Renal cortical epithelial cell (primary cell): Measurements from ENCODE around the gene ZFYVE21. TPM values are rescaled to one million over a fixed set of nuclear protein-coding genes. Genes with fewer than 3 reads are reported as not detected.

ENCODE experiments used
- DNase-seq: peaks from one replicate; pipeline ENCODE4 v3.0.0-alpha.2; 2011; ENCODE audit warnings: low read depth
- total RNA-seq: library from RNA; depleted of rRNA; stranded (reverse); fragments of >200 nt; gene quantifications from 2 replicates; pipeline ENCODE4 v1.2.3, GENCODE V29; 2014

Gene ZFYVE21
- total RNA-seq, 1 donor from 2014 or later = 88.0 TPM

GRCh38 chr14:103705504-103706284 lies 9.9 kb upstream of the ZFYVE21 start:
- DNase-seq = no peak

DNA sequence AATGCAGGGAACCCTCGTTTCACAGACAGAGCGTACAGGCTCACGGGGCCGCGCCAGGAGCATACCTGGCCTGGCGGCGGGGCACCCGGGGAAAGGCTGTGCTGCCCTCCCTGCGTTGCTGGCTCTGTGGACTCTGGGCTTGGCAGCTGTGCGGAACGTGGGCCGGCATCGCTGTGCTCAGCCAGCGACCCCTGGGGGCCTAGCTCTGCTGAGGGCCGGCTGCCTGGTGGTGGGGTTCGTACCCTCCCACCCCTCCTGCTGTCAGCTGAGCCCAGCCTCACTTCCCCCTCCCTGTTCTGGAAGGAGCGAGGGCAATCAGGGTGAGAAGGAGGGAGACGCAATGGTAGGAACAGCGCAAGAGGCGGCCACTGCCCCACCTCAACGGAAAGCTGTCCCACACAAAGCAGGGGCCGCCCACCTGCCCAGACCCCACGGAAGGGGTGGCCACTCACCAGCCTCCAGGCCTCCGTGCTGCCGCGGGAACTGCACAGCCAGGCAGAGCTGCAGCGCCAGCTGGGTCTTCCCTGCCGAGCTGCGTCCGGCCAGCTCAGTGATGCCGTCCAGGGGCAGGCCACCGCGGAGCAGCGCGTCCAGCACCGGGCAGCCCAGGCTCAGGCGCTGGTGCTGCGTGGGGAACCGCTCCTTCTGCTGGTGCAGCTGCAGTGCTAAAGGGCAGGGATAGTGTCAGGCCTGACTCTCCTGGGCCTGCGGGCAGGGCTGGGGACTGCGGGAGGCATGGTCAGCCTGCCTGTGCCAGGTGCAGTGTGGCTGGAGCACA lies 8.9 kb upstream of the ZFYVE21 start:
- DNase-seq = no peak

DNA sequence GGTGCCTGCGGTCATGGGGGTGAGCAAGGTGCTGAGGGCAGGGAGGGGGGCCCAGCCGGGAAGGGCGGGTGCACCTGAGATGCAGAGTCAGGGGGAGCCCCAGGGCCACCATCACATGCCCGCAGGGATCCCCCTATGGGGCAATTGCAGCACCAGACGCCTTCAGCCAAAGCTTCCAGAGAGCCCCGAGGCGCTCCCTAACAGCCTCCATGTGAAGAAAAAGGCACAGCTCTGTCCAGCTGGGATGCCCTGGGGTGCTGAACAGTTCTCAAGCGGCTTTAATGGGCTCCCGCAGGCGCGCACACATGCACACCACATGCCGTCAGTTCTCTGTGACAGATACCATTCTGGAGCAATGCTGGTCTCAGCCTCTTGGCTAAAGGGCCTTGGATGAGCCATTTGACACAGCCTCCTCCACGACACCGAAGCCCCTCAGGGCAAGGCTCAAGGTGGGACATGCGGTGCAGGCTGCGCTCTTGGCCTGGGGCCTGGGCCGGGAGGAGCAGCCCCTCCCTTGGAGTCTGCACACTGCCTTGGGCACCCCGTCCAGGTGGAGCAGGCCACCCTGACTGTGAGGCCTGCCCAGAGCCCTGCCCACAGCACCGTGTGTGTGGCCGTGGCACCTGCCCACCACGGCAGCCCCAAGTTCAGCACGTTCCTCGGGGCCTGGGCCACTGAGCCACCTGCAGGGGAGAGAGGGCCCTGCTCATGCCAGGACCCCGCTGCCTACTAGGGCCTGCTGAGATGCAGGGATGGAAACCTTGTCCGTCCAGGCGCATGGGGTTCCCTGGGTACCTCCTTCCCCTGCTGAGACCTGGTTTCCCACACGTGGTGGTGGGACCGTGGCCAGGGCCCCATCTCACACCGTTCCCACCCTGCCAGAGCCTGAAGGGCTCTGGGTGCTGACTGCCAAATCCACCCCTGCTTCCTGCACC lies 8.0 kb upstream of the ZFYVE21 start:
- no peak for DNase-seq

DNA sequence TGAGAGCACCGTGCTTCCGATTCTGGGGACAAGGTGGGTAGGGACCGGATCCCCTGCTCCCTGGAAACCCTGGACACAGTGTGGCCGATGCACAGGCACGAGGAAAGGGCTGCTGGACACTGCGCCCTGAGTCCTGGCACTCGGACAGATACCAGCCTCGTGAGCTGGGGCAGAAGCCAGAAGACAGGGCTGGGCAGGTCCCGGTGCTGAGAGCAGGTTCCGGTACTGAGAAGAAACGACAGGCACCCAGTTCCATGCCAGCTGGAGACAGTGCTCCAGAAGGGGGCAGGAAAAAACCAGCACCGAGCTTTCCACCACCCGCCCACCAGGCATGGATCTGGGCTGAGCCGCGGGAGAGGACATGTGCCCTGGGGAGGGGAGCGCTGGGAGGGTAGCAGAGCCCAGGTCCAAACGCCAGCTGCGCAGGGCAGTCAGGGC lies 6.8 kb upstream of the ZFYVE21 start:
- no peak for DNase-seq

DNA sequence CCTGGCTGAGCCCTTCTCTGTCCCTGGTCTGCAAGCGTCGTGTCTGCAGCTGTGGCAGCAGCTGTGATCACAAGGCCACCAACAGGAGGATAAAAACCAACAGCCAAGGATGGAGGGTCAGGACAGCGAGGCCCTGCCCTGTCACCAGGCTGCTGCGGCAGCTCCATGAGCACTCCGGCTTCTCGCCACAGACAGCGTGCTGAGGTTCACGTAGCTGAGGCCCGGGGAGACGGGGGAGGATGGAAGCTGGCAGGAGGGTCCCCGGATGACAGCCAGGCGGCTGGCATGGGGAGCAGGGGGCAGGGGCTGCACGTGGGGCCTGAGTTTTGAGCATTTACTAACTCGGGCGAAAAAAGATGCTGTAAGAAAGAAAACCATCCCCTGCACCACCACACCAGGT lies 5.8 kb upstream of the ZFYVE21 start:
- no peak for DNase-seq

GRCh38 chr14:103710771-103711377 lies 4.7 kb upstream of the ZFYVE21 start:
- DNase-seq = no peak

GRCh38 chr14:103711516-103712431 lies 3.8 kb upstream of the ZFYVE21 start:
- no peak for DNase-seq

DNA sequence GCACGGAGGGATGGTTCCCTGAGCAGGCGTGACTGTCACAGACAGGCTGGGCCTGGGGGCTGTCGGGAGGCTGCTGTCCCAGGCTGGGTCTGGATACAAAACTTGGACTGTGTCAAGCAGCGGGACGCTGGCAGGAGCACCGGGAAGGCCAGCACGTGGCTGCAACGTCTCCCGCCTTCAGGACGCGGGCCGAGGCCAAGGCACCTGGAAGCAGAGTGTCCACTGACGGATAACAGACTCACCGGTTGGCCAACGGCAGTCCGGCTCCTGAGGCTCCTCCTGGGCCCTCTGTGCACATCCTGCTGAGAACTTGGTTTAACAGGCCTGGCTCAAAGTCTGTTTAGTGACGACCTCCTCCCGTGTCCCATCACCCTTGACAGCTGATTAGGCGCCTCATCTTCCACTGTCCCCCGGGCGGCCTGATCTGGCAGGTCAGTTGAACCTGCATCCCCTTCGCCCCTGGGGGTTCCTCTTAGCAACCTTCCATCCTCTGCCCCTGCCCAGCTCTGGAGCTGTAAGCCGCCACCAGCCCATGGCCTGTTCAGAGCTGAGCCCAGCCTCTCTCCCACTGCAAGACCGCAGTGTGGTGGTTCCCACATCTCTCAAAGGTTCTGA lies 2.9 kb upstream of the ZFYVE21 start:
- DNase-seq = no peak

DNA sequence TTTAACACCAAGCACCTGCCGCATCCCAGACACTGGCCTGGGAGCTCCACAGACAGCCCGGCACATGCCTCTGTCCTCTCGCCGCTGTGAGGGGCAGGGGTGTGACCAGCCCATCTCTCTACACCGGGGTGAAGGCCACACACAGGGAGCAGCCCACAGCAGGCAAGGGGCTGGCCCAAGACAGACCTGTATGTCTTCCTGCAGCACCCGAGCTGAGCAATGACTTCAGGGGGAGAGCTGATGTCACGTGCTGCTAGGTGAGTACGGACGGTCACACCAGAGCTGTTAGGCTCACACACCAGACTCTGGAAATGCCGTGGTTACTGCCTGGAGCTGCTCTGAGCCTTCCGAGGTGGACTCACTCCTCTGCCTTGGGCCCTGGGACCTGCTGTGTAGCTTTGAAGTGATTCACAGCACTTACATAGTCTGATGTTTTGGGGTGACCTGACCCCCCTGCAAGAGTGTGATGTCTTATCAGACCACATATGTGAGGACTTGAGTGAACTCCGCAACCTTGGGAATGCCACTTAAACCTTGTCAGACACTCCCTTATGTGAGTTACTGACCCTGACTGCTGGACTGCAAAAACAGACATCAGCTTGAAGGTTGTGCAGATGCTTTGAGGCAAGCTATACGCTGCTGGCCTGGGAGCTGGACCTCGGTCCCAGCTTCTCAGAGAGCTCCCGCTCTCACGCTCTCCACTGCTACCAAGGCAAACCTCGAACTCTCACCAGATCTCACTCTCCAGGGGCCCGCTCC lies 2.1 kb upstream of the ZFYVE21 start:
- DNase-seq = no peak

GRCh38 chr14:103714063-103714724 lies 1.4 kb upstream of the ZFYVE21 start:
- no peak for DNase-seq

GRCh38 chr14:103716091-103716801 lies 636 bp downstream of the ZFYVE21 start:
- no peak for DNase-seq

GRCh38 chr14:103716899-103717411 lies 1.3 kb downstream of the ZFYVE21 start:
- no peak for DNase-seq

- no peak for DNase-seq
These were observed 3.0 kb downstream of the ZFYVE21 start for GRCh38 chr14:103718572-103718971.

DNA sequence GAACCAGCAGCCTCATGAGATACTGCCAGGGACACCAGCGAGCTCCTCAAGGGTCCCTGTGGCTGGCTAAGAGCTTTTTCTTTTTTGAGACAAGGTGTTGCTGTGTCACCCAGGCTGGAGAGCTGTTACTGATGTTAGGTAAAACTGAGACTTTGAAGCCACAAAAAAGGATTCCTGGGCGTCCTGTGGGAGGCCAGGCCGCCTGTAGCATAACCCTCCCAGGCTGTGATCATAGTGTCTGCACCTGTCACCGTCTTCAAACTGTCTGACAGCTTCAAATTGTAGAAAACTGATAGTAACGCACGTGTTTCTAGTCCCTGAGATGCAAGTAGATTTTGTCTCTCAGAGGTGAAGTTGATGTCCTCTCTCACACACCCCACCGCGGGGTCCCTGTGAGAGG lies 4.1 kb downstream of the ZFYVE21 start:
- DNase-seq = no peak

- DNase-seq = peak; percentile 75
These were observed 5.9 kb downstream of the ZFYVE21 start for GRCh38 chr14:103721334-103722120.

GRCh38 chr14:103723748-103724081 lies 8.1 kb downstream of the ZFYVE21 start:
- no peak for DNase-seq

DNA sequence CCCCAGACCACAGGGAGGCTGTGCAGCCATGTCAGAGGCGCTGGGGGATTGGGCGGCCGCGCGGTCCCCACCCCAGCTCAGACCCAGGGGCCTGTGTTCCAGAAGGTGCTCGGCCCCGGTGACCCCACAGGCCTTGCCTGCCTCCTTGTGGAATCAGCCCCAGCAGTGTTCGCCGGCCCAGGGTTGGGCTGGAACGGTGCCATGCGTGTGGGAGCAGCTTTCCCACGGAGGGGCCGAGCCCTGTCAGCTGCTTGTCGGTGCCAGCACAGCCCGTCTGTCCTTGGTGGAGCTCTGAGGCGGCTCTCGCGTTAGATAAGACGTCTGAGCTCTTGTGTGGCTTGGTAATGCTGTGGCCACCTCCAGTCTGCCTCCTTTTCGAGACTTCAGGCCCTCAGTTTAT lies 8.5 kb downstream of the ZFYVE21 start:
- DNase-seq = no peak
